ENCODE data around the gene GNAS-AS1. TPM values are rescaled to one million over a fixed set of nuclear protein-coding genes. Genes with fewer than 3 reads are reported as not detected.

Gene GNAS-AS1
- total and polyA plus RNA-seq, 2 donors (not counting 1 experiment from before 2014, with no cell fraction given), result 1.5 TPM; not detected in 1

- Histone ChIP-seq H4K20me1 (ENCODE audit: control insufficient read depth, insufficient read depth, low read length, poor library complexity, severe bottlenecking) (no peaks in the 10 kb centered on the region), H3K4me1 (ENCODE audit: control insufficient read depth in 2 of 2, insufficient read depth in 2 of 2, low read length in 2 of 2) (peaks cover 0 to 8% of the 10 kb centered on the region in 2 donors), H3K36me3 (replicated peaks in 1 of 2; ENCODE audit: control extremely low read depth in 1 of 2, control insufficient read depth in 1 of 2, extremely low read depth in 1 of 2, insufficient read depth in 2 of 2, low read length in 1 of 2) (no peaks in the 10 kb centered on the region), H3K27ac (ENCODE audit: low read length in 2 of 2) (no peak overlapping the region), H3K79me2 (ENCODE audit: control insufficient read depth, insufficient read depth, low read length) (no peaks in the 10 kb centered on the region), H3K4me2 (replicated peaks; ENCODE audit: low read depth, low read length, poor library complexity, severe bottlenecking) (no peak overlapping the region), H2AFZ (ENCODE audit: insufficient read depth, low read depth, low read length, poor library complexity, severe bottlenecking) (no peak overlapping the region), H3K9ac (ENCODE audit: low read length) (no peak overlapping the region), H3K9me3 (ENCODE audit: control extremely low read depth in 1 of 3, control insufficient read depth in 2 of 3, insufficient read depth in 1 of 3, low read length in 2 of 3) (peaks cover 0 to 14% (median 0%) of the 10 kb centered on the region in 3 donors), H3K4me3 (ENCODE audit: control extremely low read depth in 1 of 5, extremely low read depth in 1 of 5, insufficient read depth in 1 of 5, low read depth in 2 of 5, low read length in 4 of 5) (no peak overlapping the region), H3K27me3 (replicated peaks in 1 of 4; ENCODE audit: control extremely low read depth in 1 of 4, control insufficient read depth in 3 of 4, insufficient read depth in 4 of 4, low read length in 3 of 4) (peaks cover 0 to 15% (median 5%) of the 10 kb centered on the region in 4 experiments)
- no peak for ATAC-seq (ENCODE audit: low read depth)
- CTCF ChIA-PET, result no interaction called here
- 96% methylated on average over 3 of the region's 10 CpGs for WGBS (ENCODE audit: insufficient coverage)
- Mint-ChIP-seq H3K27me3 (peaks cover 21% of the 10 kb centered on the region), H3K9me3 (ENCODE audit: insufficient read depth) (no peaks in the 10 kb centered on the region), H3K27ac (no peak overlapping the region), H3K4me1 (peaks cover 7% of the 10 kb centered on the region), H3K4me3 (no peak overlapping the region)
- intact Hi-C loops (cut with micrococcal nuclease), result loop anchor here (5.0 kb wide), 1 partner anchor 599 kb away; no protein-coding TSS in a partner anchor
- TF ChIP-seq EZH2 (IDR thresholded peaks at IDR 0.05; ENCODE audit: borderline replicate concordance, insufficient read depth, low read depth, low read length, poor library complexity, severe bottlenecking), result no peak
- no peak for TF ChIP-seq CTCF (IDR thresholded peaks at IDR 0.05)
- DNase-seq, result no peak
- POLR2A ChIA-PET, result no interaction called here
Measured at GRCh38 chr20:58836616-58837204, 14.0 kb downstream of the GNAS-AS1 start.

DNA sequence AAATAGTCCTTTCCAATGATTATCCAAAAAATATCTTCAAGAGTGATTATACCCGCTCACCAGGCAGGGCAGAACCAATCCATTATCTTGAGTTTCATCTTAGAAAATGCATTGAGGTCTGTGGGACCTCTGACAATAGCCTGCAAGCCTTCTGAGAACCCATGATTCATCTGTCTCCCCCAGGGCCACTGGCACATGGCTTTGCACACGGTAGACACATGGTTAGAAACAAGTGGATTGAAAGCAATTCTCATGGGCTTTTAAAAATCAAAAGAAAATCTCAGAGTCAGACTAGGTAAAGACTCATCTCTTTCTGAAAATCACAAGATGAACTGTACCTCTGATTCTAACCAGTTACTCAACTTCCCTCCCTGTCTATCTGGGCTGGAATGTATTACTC lies 15.5 kb downstream of the GNAS-AS1 start:
- ChIA-PET CTCF (no interaction called here), POLR2A (no interaction called here)
- Histone ChIP-seq H3K79me2 (ENCODE audit: control insufficient read depth, insufficient read depth, low read length) (no peaks in the 10 kb centered on the region), H3K9ac (ENCODE audit: low read length) (no peak overlapping the region), H3K4me1 (ENCODE audit: control insufficient read depth in 2 of 2, insufficient read depth in 2 of 2, low read length in 2 of 2) (peaks cover 0 to 8% of the 10 kb centered on the region in 2 donors), H3K27ac (ENCODE audit: low read length in 2 of 2) (no peak overlapping the region), H3K36me3 (replicated peaks in 1 of 2; ENCODE audit: control extremely low read depth in 1 of 2, control insufficient read depth in 1 of 2, extremely low read depth in 1 of 2, insufficient read depth in 2 of 2, low read length in 1 of 2) (no peaks in the 10 kb centered on the region), H3K4me2 (replicated peaks; ENCODE audit: low read depth, low read length, poor library complexity, severe bottlenecking) (no peak overlapping the region), H3K27me3 (replicated peaks in 1 of 4; ENCODE audit: control extremely low read depth in 1 of 4, control insufficient read depth in 3 of 4, insufficient read depth in 4 of 4, low read length in 3 of 4) (peaks cover 0 to 11% (median 3%) of the 10 kb centered on the region in 4 experiments), H2AFZ (ENCODE audit: insufficient read depth, low read depth, low read length, poor library complexity, severe bottlenecking) (no peak overlapping the region), H4K20me1 (ENCODE audit: control insufficient read depth, insufficient read depth, low read length, poor library complexity, severe bottlenecking) (no peaks in the 10 kb centered on the region), H3K4me3 (ENCODE audit: control extremely low read depth in 1 of 5, extremely low read depth in 1 of 5, insufficient read depth in 1 of 5, low read depth in 2 of 5, low read length in 4 of 5) (no peak overlapping the region), H3K9me3 (ENCODE audit: control extremely low read depth in 1 of 3, control insufficient read depth in 2 of 3, insufficient read depth in 1 of 3, low read length in 2 of 3) (peaks cover 0 to 5% (median 0%) of the 10 kb centered on the region in 3 donors)
- whole genome bisulfite sequencing (ENCODE audit: insufficient coverage), result 83% methylated on average over 2 of the region's 2 CpGs
- no peaks in the 10 kb centered on the region for H3K9me3 Mint-ChIP-seq (ENCODE audit: insufficient read depth)
- peaks cover 7% of the 10 kb centered on the region for H3K4me1 Mint-ChIP-seq
- TF ChIP-seq EZH2 (IDR thresholded peaks at IDR 0.05; ENCODE audit: borderline replicate concordance, insufficient read depth, low read depth, low read length, poor library complexity, severe bottlenecking) (no peak), CTCF (IDR thresholded peaks at IDR 0.05) (no peak)
- intact Hi-C loops (cut with micrococcal nuclease), result loop anchor here (5.0 kb wide), 1 partner anchor 598 kb away; no protein-coding TSS in a partner anchor
- ATAC-seq (ENCODE audit: low read depth) (no peak), DNase-seq (no peak)
- no peak overlapping the region for H3K27ac Mint-ChIP-seq
- no peak overlapping the region for H3K4me3 Mint-ChIP-seq
- H3K27me3 Mint-ChIP-seq, result peaks cover 17% of the 10 kb centered on the region

All from B cell (primary cell).